ENCODE data around the gene HENMT1.
A peak's percentile ranks its signal among the peaks of the same experiment; 100 is the strongest.

Gene HENMT1

GRCh38 chr1:108699375-108700332 is 38.8 kb upstream of the HENMT1 start:
- TF ChIP-seq CTCF (IDR thresholded peaks at IDR 0.05): no peak

GRCh38 chr1:108695535-108695934 is 34.6 kb upstream of the HENMT1 start:
- no peak for TF ChIP-seq CTCF (IDR thresholded peaks at IDR 0.05)

- 0 out of 2 replicates have a peak, but pooled peaks have one; percentile 19 for TF ChIP-seq CTCF (IDR thresholded peaks at IDR 0.05)
Measured at GRCh38 chr1:108692724-108693655, 32.1 kb upstream of the HENMT1 start.

- no peak for TF ChIP-seq CTCF (IDR thresholded peaks at IDR 0.05)
Measured at GRCh38 chr1:108691942-108692723, 31.2 kb upstream of the HENMT1 start, which contains the start of gene PRPF38B. Gene PRPF38B, plus strand, starts transcription at chr1:108692310. Its CDS starts 282 bp downstream, at chr1:108692592.

- TF ChIP-seq CTCF (IDR thresholded peaks at IDR 0.05): no peak
Measured at GRCh38 chr1:108691128-108691941, 30.4 kb upstream of the HENMT1 start.

- no peak for TF ChIP-seq CTCF (IDR thresholded peaks at IDR 0.05)
Measured at GRCh38 chr1:108686614-108687313, 25.9 kb upstream of the HENMT1 start.

Data from LNCAP (cell line).